Activated T-helper 17 cell treated with anti-CD3 and anti-CD28 coated beads, Interleukin-2, amount 50 U/mL, for 72 hours (primary cell): ENCODE measurements around the gene PRR27. TPM values are rescaled to one million over a fixed set of nuclear protein-coding genes. Genes with fewer than 3 reads are reported as not detected.
"Not testable (repeated sequence)": the region's sequence is repeated elsewhere in the genome, so short reads cannot be mapped to it uniquely, and the experiment has no call there.

Experiments
- ATAC-seq: fragments of 150-1000 bp; cut with Tn5 transposase; replicated peaks from 2 replicates; pipeline ENCODE4 v1.10.0; 2021; ENCODE audit warnings: mild to moderate bottlenecking, moderate library complexity
- H3K27ac Mint-ChIP-seq: one replicate; pipeline ENCODE4 v1.8.0; 2022; ENCODE audit warnings: mixed read lengths
- H3K27me3 Mint-ChIP-seq: one replicate; pipeline ENCODE4 v1.8.0; 2022; ENCODE audit warnings: mixed read lengths
- H3K36me3 Mint-ChIP-seq: one replicate; pipeline ENCODE4 v1.8.0; 2022; ENCODE audit warnings: low read depth, mild to moderate bottlenecking, mixed read lengths
- H3K4me1 Mint-ChIP-seq: one replicate; pipeline ENCODE4 v1.8.0; 2022; ENCODE audit warnings: mixed read lengths
- H3K4me3 Mint-ChIP-seq: one replicate; pipeline ENCODE4 v1.8.0; 2022; ENCODE audit warnings: mild to moderate bottlenecking, mixed read lengths
- H3K9me3 Mint-ChIP-seq: one replicate; pipeline ENCODE4 v1.8.0; 2022; ENCODE audit warnings: mixed read lengths
- total RNA-seq, 2 donors: library from RNA; stranded (reverse); gene quantifications; one replicate each; pipeline ENCODE4 v1.2.3, GENCODE V29; 2022

Gene PRR27
- total RNA-seq, 2 donors from 2014 or later: not detected

- no peak overlapping the region for H3K27ac Mint-ChIP-seq
- no peaks in the 10 kb centered on the region for H3K4me1 Mint-ChIP-seq
- ATAC-seq: no peak
- H3K4me3 Mint-ChIP-seq: no peak overlapping the region
- H3K9me3 Mint-ChIP-seq: no peaks in the 10 kb centered on the region
- H3K27me3 Mint-ChIP-seq: no peaks in the 10 kb centered on the region
- no peaks in the 10 kb centered on the region for H3K36me3 Mint-ChIP-seq
Observed at GRCh38 chr4:70183168-70183939, 29.3 kb downstream of the PRR27 start.

- Mint-ChIP-seq H3K9me3 (no peaks in the 10 kb centered on the region), H3K27me3 (no peaks in the 10 kb centered on the region), H3K4me3 (no peak overlapping the region), H3K27ac (no peak overlapping the region), H3K4me1 (no peaks in the 10 kb centered on the region), H3K36me3 (no peaks in the 10 kb centered on the region)
- no peak for ATAC-seq
Observed at GRCh38 chr4:70183940-70184246, 29.9 kb downstream of the PRR27 start.

DNA sequence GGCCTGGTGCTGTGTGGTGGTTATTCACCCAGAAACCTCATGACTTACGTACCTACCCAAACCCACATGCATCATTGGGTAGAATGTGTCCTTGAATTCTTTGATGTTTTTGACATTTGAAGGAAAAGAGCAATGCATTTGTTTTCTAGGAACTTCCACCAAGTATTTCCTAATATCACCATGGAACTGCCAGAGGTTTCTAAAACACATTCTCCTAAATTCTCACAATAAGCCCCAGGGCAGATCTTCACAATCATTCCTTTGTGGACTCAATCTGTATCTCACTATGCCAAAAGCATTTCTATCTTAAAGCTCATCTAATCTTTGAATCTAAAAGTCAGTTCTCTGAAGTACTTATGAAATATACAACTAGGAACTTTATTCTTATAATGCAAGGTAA, 33.2 kb downstream of the PRR27 start:
- Mint-ChIP-seq H3K27me3 (no peaks in the 10 kb centered on the region), H3K4me1 (no peaks in the 10 kb centered on the region), H3K36me3 (no peaks in the 10 kb centered on the region), H3K4me3 (no peak overlapping the region), H3K9me3 (no peaks in the 10 kb centered on the region), H3K27ac (no peak overlapping the region)
- no peak for ATAC-seq

DNA sequence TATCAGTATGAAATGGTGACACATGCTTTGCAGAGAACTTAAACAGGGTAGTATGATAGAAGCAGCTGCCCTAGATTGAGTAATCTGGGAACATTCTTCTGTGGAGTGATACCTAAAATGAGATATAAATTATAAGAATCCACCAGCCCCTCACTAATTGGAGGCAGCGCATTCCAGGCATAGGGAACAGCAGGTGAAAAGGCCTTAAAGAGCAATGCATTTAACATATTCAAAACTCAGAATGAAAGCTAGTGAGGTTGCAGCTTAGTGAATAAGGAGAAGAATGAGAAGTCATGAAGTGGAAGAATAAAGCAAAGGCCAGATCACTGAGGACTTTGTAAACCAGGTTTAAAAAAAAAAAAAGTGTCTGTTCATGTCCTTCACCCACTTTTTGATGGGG, 36.5 kb downstream of the PRR27 start:
- H3K27ac Mint-ChIP-seq: no peak overlapping the region
- no peak overlapping the region for H3K4me3 Mint-ChIP-seq
- H3K36me3 Mint-ChIP-seq: no peaks in the 10 kb centered on the region
- no peak for ATAC-seq
- H3K4me1 Mint-ChIP-seq: no peaks in the 10 kb centered on the region
- H3K27me3 Mint-ChIP-seq: no peaks in the 10 kb centered on the region
- H3K9me3 Mint-ChIP-seq: no peaks in the 10 kb centered on the region

GRCh38 chr4:70191647-70192046, 37.6 kb downstream of the PRR27 start:
- no peak for ATAC-seq
- Mint-ChIP-seq H3K36me3 (no peaks in the 10 kb centered on the region), H3K4me1 (no peaks in the 10 kb centered on the region), H3K4me3 (no peak overlapping the region), H3K9me3 (no peaks in the 10 kb centered on the region), H3K27ac (no peak overlapping the region), H3K27me3 (no peaks in the 10 kb centered on the region)

- Mint-ChIP-seq H3K4me1 (no peaks in the 10 kb centered on the region), H3K9me3 (no peaks in the 10 kb centered on the region), H3K27ac (no peak overlapping the region), H3K36me3 (no peaks in the 10 kb centered on the region), H3K4me3 (no peak overlapping the region), H3K27me3 (no peaks in the 10 kb centered on the region)
- no peak for ATAC-seq
Observed at GRCh38 chr4:70192895-70193294, 38.9 kb downstream of the PRR27 start.

- no peak for ATAC-seq
- no peak within 1 kb of the TSS for H3K4me3 Mint-ChIP-seq
- no peak within 1 kb of the TSS for H3K27ac Mint-ChIP-seq
- no peaks in the 10 kb centered on the region for H3K9me3 Mint-ChIP-seq
- H3K4me1 Mint-ChIP-seq: no peaks in the 10 kb centered on the region
- no peaks in the 10 kb centered on the region for H3K27me3 Mint-ChIP-seq
- H3K36me3 Mint-ChIP-seq: no peaks in the 10 kb centered on the region
Observed at GRCh38 chr4:70195425-70195824, 41.4 kb downstream of the PRR27 start, which contains the start of gene ODAM. TSS of gene ODAM (plus strand) at chr4:70195725. CDS start at chr4:70196544, 819 bp downstream.

DNA sequence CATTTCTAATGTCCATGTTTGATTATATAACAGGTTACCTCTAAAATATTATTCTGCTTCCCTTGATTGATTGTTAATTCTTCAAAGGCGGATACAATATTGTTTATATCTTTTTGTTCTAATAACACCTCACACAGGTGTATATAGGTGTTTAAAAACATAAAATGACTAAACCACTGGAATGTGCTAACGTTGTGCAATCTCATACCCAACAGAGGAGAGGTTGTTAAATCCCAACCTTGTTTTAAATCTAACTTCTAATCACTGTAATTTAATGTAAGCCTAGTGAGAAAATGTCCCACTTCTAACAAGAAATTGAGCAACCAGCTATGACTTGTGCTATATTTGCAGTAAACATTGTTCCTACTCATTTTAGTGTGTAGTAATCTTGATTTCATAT, 42.8 kb downstream of the PRR27 start:
- Mint-ChIP-seq H3K36me3 (no peaks in the 10 kb centered on the region), H3K27ac (no peak overlapping the region), H3K9me3 (no peaks in the 10 kb centered on the region), H3K4me3 (no peak overlapping the region), H3K4me1 (no peaks in the 10 kb centered on the region), H3K27me3 (no peaks in the 10 kb centered on the region)
- no peak for ATAC-seq

GRCh38 chr4:70197842-70198241, 43.8 kb downstream of the PRR27 start:
- H3K9me3 Mint-ChIP-seq: no peaks in the 10 kb centered on the region
- no peak for ATAC-seq
- H3K36me3 Mint-ChIP-seq: no peaks in the 10 kb centered on the region
- no peak overlapping the region for H3K4me3 Mint-ChIP-seq
- H3K27me3 Mint-ChIP-seq: no peaks in the 10 kb centered on the region
- H3K27ac Mint-ChIP-seq: no peak overlapping the region
- no peaks in the 10 kb centered on the region for H3K4me1 Mint-ChIP-seq

GRCh38 chr4:70203601-70204000, 49.6 kb downstream of the PRR27 start:
- no peaks in the 10 kb centered on the region for H3K27me3 Mint-ChIP-seq
- peaks cover under 1% of the 10 kb centered on the region for H3K9me3 Mint-ChIP-seq
- no peak overlapping the region for H3K4me3 Mint-ChIP-seq
- no peak overlapping the region for H3K27ac Mint-ChIP-seq
- no peaks in the 10 kb centered on the region for H3K36me3 Mint-ChIP-seq
- no peaks in the 10 kb centered on the region for H3K4me1 Mint-ChIP-seq
- no peak for ATAC-seq

- not testable (repeated sequence) for H3K36me3 Mint-ChIP-seq, H3K4me1 Mint-ChIP-seq, H3K27me3 Mint-ChIP-seq, H3K4me3 Mint-ChIP-seq, H3K27ac Mint-ChIP-seq, ATAC-seq
- H3K9me3 Mint-ChIP-seq: peaks cover 15% of the 10 kb centered on the region
Observed at GRCh38 chr4:70212752-70213151, 58.7 kb downstream of the PRR27 start.

Other genes with a start within 250 kb of the PRR27 start
- not detected for gene CSN1S1, start 223.2 kb upstream of the PRR27 start, total RNA-seq
- not detected for gene CSN2, start 188.5 kb upstream of the PRR27 start, total RNA-seq
- not detected for gene STATH, start 158.3 kb upstream of the PRR27 start, total RNA-seq
- gene HTN3, start 125.8 kb upstream of the PRR27 start, total RNA-seq: not detected
- not detected for gene HTN1, start 103.8 kb upstream of the PRR27 start, total RNA-seq
- not detected for gene ODAM, start 41.5 kb downstream of the PRR27 start, total RNA-seq
- not detected for gene FDCSP, start 71.9 kb downstream of the PRR27 start, total RNA-seq
- not detected for gene CSN3, start 88.4 kb downstream of the PRR27 start, total RNA-seq
- not detected for gene CABS1, start 180.7 kb downstream of the PRR27 start, total RNA-seq
- not detected for gene SMR3A, start 206.5 kb downstream of the PRR27 start, total RNA-seq
- gene SMR3B, start 228.9 kb downstream of the PRR27 start, total RNA-seq: not detected
- not detected for gene OPRPN, start 243.7 kb downstream of the PRR27 start, total RNA-seq